ENCODE measurements around the gene SEMA3A. TPM values are rescaled to one million over a fixed set of nuclear protein-coding genes. Genes with fewer than 3 reads are reported as not detected.

The SEMA3A gene
- total RNA-seq, 3 donors from 2014 or later: 2.9 to 23.2 (median 5.2) TPM

DNA sequence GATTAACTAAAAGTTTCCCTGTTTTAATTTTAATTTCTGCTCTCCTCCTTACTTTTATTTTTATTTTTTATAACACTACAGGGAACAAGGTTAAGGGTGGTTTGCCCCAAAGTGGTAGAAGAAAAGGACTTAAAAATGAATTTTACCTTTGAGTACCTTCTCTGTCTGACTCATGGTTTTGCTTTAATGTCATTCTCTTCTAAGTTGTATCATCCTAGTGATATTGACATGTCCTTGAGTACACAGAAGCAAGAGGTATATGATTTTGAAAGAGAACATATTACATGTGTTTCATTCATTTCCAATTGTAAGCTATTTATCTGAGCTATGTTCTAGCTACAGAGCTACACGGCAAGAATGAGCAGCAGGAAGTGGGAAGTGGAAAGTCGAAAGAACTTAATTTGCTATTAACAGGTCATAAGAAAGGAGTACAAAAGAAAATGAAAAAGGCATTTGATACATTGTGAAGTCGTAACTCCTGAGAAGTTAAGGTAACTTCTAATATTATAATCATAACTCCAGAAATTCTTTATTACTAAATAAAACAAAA lies 112.5 kb downstream of the SEMA3A start:
- TF ChIP-seq POLR2A (IDR thresholded peaks at IDR 0.05) (no peak), POLR2AphosphoS5 (IDR thresholded peaks at IDR 0.05) (no peak)
- TF ChIP-seq, protein P1, sequence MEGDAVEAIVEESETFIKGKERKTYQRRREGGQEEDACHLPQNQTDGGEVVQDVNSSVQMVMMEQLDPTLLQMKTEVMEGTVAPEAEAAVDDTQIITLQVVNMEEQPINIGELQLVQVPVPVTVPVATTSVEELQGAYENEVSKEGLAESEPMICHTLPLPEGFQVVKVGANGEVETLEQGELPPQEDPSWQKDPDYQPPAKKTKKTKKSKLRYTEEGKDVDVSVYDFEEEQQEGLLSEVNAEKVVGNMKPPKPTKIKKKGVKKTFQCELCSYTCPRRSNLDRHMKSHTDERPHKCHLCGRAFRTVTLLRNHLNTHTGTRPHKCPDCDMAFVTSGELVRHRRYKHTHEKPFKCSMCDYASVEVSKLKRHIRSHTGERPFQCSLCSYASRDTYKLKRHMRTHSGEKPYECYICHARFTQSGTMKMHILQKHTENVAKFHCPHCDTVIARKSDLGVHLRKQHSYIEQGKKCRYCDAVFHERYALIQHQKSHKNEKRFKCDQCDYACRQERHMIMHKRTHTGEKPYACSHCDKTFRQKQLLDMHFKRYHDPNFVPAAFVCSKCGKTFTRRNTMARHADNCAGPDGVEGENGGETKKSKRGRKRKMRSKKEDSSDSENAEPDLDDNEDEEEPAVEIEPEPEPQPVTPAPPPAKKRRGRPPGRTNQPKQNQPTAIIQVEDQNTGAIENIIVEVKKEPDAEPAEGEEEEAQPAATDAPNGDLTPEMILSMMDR (IDR thresholded peaks at IDR 0.05): no peak
- Histone ChIP-seq H3K4me3 (no peak overlapping the region), H3K4me1 (no peaks in the 10 kb centered on the region), H3K27me3 (no peaks in the 10 kb centered on the region), H3K36me3 (no peaks in the 10 kb centered on the region), H3K9me3 (no peaks in the 10 kb centered on the region), H3K27ac (no peak overlapping the region)
- intact Hi-C loops (cut with DNase I; ENCODE audit: low total_unique reads): no loop called here
- no peak for DNase-seq (ENCODE audit: low spot score in 2 of 2)

DNA sequence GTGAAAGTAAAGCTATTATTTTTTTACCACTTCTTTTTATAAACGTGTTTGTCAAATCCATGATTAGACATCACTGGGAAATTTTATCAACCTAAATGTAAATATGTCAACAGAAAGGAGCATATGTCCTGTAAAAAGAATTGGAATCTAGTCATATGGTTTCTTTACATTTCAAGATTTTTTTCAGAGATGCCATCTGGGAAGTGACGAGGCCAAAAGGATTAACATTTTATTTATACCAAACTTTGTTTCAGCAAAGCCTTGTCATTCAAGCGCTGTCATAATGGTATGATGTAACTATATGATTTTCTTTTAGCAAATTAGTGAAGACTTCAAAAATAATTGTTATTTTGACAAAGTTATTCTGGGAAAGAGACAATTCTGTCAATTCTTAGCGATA lies 117.3 kb downstream of the SEMA3A start:
- H3K27ac ChIP-seq: no peak overlapping the region
- H3K36me3 ChIP-seq: no peaks in the 10 kb centered on the region
- DNase-seq (ENCODE audit: low spot score in 2 of 2): no peak
- no peak overlapping the region for H3K4me3 ChIP-seq
- no peaks in the 10 kb centered on the region for H3K9me3 ChIP-seq
- no peaks in the 10 kb centered on the region for H3K4me1 ChIP-seq
- no peaks in the 10 kb centered on the region for H3K27me3 ChIP-seq
- intact Hi-C loops (cut with DNase I; ENCODE audit: low total_unique reads): no loop called here
- TF ChIP-seq POLR2A (IDR thresholded peaks at IDR 0.05) (no peak), POLR2AphosphoS5 (IDR thresholded peaks at IDR 0.05) (no peak)

DNA sequence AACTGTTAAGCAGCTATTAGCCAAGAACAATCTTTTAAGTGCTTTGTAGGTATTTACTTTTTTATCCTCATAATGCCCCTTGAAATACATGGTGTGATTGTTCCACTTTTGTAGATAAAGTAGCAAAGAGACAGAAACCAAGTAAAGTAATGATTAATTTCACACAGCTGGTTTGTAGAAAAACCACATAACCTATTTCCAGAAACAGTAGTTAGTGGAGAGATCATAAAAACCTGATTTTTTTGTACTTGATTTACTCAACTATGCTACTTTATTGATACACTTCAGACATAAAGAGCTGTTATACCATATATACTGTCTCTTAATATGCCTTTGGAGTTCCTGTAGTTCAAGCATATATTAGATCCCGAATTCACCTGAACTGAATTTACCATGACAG lies 118.4 kb downstream of the SEMA3A start:
- Histone ChIP-seq H3K27ac (no peak overlapping the region), H3K9me3 (no peaks in the 10 kb centered on the region), H3K4me3 (no peak overlapping the region), H3K4me1 (no peaks in the 10 kb centered on the region), H3K36me3 (no peaks in the 10 kb centered on the region), H3K27me3 (no peaks in the 10 kb centered on the region)
- intact Hi-C loops (cut with DNase I; ENCODE audit: low total_unique reads): no loop called here
- no peak for DNase-seq (ENCODE audit: low spot score in 2 of 2)
- TF ChIP-seq, protein P1 (IDR thresholded peaks at IDR 0.05): no peak
- TF ChIP-seq POLR2AphosphoS5 (IDR thresholded peaks at IDR 0.05) (no peak), POLR2A (IDR thresholded peaks at IDR 0.05) (no peak)

DNA sequence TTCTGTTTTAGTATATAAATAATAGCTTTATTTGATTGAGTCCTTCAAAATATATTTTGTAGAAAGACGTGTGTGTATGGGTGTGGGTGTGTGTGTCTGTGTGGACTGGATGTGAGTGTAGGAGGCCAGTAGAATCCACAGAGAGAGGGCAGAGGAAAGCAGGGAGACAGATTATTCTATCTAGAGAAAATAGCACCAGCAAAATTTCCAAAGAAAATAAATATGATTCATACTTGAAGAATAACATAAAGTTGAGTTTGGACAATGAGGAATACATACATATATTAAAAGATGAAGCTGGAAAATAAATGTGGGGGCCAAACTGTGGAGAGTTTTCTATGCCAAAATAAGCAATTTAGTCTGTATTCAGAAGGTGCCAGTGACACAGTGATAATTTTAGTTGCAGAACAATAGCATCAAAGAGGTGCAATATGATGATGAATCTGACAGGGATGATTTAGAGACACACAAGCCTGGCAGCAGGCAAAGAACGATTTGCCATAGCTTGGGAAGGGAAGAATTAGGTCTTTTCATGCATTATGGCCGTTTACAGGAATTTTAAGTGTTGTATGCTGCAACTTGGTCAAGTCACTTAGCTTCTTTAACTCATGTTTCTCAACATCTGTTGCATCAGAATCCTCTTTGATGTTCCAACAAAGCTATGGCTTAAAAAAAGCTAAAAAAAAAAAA lies 121.3 kb downstream of the SEMA3A start:
- TF ChIP-seq POLR2A (IDR thresholded peaks at IDR 0.05) (no peak), POLR2AphosphoS5 (IDR thresholded peaks at IDR 0.05) (no peak)
- TF ChIP-seq, protein P1 (IDR thresholded peaks at IDR 0.05): no peak
- Histone ChIP-seq H3K4me3 (no peak overlapping the region), H3K27me3 (no peaks in the 10 kb centered on the region), H3K36me3 (no peaks in the 10 kb centered on the region), H3K9me3 (no peaks in the 10 kb centered on the region), H3K27ac (no peak overlapping the region), H3K4me1 (no peaks in the 10 kb centered on the region)
- intact Hi-C loops (cut with DNase I; ENCODE audit: low total_unique reads): no loop called here
- no peak for DNase-seq (ENCODE audit: low spot score in 2 of 2)

DNA sequence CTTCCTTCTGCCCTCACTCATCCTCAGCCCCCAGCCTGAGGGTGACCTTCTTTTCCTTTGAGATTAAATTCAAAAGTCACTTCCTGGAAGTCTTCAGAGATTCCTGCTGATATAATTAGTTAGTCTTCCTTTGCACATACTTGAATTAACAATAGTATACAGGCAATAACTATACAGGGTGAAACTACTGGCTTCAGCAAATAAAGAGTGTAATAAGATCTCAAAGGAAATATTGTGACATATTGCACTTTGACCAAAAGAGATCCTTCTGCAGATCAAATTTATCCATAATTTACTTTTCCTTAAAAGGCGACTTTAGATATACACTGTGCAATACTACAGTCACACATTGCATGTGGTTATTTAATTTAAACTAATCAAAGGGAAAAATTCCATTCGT lies 123.8 kb downstream of the SEMA3A start:
- H3K36me3 ChIP-seq: no peaks in the 10 kb centered on the region
- no peak for TF ChIP-seq POLR2A (IDR thresholded peaks at IDR 0.05)
- TF ChIP-seq, protein P1 (IDR thresholded peaks at IDR 0.05): no peak
- no peak for TF ChIP-seq POLR2AphosphoS5 (IDR thresholded peaks at IDR 0.05)
- H3K27me3 ChIP-seq: no peaks in the 10 kb centered on the region
- intact Hi-C loops (cut with DNase I; ENCODE audit: low total_unique reads): no loop called here
- no peak overlapping the region for H3K4me3 ChIP-seq
- no peaks in the 10 kb centered on the region for H3K9me3 ChIP-seq
- no peak for DNase-seq (ENCODE audit: low spot score in 2 of 2)
- H3K4me1 ChIP-seq: no peaks in the 10 kb centered on the region
- no peak overlapping the region for H3K27ac ChIP-seq

All from breast epithelium (tissue), 4 donors.